Sigmoid colon (tissue), 4 donors: ENCODE data around the gene PRKCB.

Experiments used
- EP300 ChIP-seq, 4 donors: sonication (generic); formaldehyde crosslinking; IDR thresholded peaks; one replicate each; pipeline ENCODE4 v1.6.1; 2017; ENCODE audit warnings: antibody characterized with exemption in 4 of 4
- POLR2A ChIP-seq, 2 donors: fragments of 450-650 bp; IDR thresholded peaks; one replicate each; pipeline ENCODE4 v1.6.1; 2016; ENCODE audit warnings: antibody characterized with exemption in 2 of 2, mild to moderate bottlenecking in 2 of 2, moderate library complexity in 2 of 2
- TF ChIP-seq, protein P1 (sequence below), 4 experiments: fragments of 450-650 bp in 3 of 4; fragments of 200-600 bp in 1 of 4; IDR thresholded peaks; one replicate each; pipeline ENCODE4 v1.5.1; 2016 to 2019; ENCODE audit warnings: antibody characterized with exemption in 4 of 4, mild to moderate bottlenecking in 3 of 4, moderate library complexity in 2 of 4

GRCh38 chr16:24053099-24053946 lies 217.5 kb downstream of the PRKCB start:
- TF ChIP-seq, protein P1, sequence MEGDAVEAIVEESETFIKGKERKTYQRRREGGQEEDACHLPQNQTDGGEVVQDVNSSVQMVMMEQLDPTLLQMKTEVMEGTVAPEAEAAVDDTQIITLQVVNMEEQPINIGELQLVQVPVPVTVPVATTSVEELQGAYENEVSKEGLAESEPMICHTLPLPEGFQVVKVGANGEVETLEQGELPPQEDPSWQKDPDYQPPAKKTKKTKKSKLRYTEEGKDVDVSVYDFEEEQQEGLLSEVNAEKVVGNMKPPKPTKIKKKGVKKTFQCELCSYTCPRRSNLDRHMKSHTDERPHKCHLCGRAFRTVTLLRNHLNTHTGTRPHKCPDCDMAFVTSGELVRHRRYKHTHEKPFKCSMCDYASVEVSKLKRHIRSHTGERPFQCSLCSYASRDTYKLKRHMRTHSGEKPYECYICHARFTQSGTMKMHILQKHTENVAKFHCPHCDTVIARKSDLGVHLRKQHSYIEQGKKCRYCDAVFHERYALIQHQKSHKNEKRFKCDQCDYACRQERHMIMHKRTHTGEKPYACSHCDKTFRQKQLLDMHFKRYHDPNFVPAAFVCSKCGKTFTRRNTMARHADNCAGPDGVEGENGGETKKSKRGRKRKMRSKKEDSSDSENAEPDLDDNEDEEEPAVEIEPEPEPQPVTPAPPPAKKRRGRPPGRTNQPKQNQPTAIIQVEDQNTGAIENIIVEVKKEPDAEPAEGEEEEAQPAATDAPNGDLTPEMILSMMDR (IDR thresholded peaks at IDR 0.05), result no peak
- TF ChIP-seq EP300 (IDR thresholded peaks at IDR 0.05) (no peak), POLR2A (IDR thresholded peaks at IDR 0.05) (no peak)
